Left kidney (tissue), 8 donors: Measurements from ENCODE around the gene BET1. TPM values are rescaled to one million over a fixed set of nuclear protein-coding genes. Genes with fewer than 3 reads are reported as not detected.
A peak's percentile ranks its signal among the peaks of the same experiment; 100 is the strongest.
"Not testable (repeated sequence)": the region's sequence is repeated elsewhere in the genome, so short reads cannot be mapped to it uniquely, and the experiment has no call there.

Source experiments
- DNase-seq: peaks from one replicate; pipeline ENCODE4 v3.0.0-alpha.2; 2013
- long read RNA-seq, 8 donors: transcript quantifications; one replicate each; lab custom pipeline, GENCODE V29; 2026
- polyA plus RNA-seq: library from polyadenylated mRNA; unstranded; fragments of 120-200 nt; gene quantifications from one replicate; pipeline ENCODE4 v1.2.1, GENCODE V29; 2013; ENCODE audit not compliant: insufficient read length

The BET1 gene, protein sequence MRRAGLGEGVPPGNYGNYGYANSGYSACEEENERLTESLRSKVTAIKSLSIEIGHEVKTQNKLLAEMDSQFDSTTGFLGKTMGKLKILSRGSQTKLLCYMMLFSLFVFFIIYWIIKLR
- 47.4 TPM for polyA plus RNA-seq
- long read RNA-seq, donor 1, transcript BET1-201 (4 exons, 1,504 nt) = major isoform, 30 of 40 reads
- long read RNA-seq, donor 1, transcript BET1-204 (3 exons, 601 nt) = minor isoform, 9 of 40 reads
- long read RNA-seq, donor 1, partial matches to known transcripts = 0 of 40 reads
- long read RNA-seq, donor 1, other reads (novel, unspliced or antisense) = 0 of 40 reads
- long read RNA-seq, donor 2, transcript BET1-201 (4 exons, 1,504 nt) = major isoform, 23 of 30 reads
- long read RNA-seq, donor 2, transcript BET1-204 (3 exons, 601 nt) = minor isoform, 6 of 30 reads
- long read RNA-seq, donor 2, partial matches to known transcripts = 0 of 30 reads
- long read RNA-seq, donor 2, other reads (novel, unspliced or antisense) = 0 of 30 reads
- long read RNA-seq, donor 3, transcript BET1-204 (3 exons, 601 nt) = minor isoform, 7 of 38 reads
- long read RNA-seq, donor 3, transcript BET1-201 (4 exons, 1,504 nt) = major isoform, 31 of 38 reads
- long read RNA-seq, donor 3, partial matches to known transcripts = 0 of 38 reads
- long read RNA-seq, donor 3, other reads (novel, unspliced or antisense) = 0 of 38 reads
- long read RNA-seq, donor 4, partial matches to known transcripts = 0 of 5 reads
- long read RNA-seq, donor 4, other reads (novel, unspliced or antisense) = 0 of 5 reads
- long read RNA-seq, donor 5, transcript BET1-204 (3 exons, 601 nt) = minor isoform, 11 of 80 reads
- long read RNA-seq, donor 5, transcript BET1-201 (4 exons, 1,504 nt) = major isoform, 68 of 80 reads
- long read RNA-seq, donor 5, partial matches to known transcripts = 0 of 80 reads
- long read RNA-seq, donor 5, other reads (novel, unspliced or antisense) = 0 of 80 reads
- long read RNA-seq, donor 6, transcript BET1-204 (3 exons, 601 nt) = minor isoform, 8 of 47 reads
- long read RNA-seq, donor 6, transcript BET1-201 (4 exons, 1,504 nt) = major isoform, 38 of 47 reads
- long read RNA-seq, donor 6, partial matches to known transcripts = 0 of 47 reads
- long read RNA-seq, donor 6, other reads (novel, unspliced or antisense) = 0 of 47 reads
- long read RNA-seq, donor 7, transcript BET1-201 (4 exons, 1,504 nt) = major isoform, 35 of 44 reads
- long read RNA-seq, donor 7, transcript BET1-204 (3 exons, 601 nt) = minor isoform, 9 of 44 reads
- long read RNA-seq, donor 7, partial matches to known transcripts = 0 of 44 reads
- long read RNA-seq, donor 7, other reads (novel, unspliced or antisense) = 0 of 44 reads
- long read RNA-seq, donor 8, transcript BET1-201 (4 exons, 1,504 nt) = major isoform, 16 of 19 reads
- long read RNA-seq, donor 8, partial matches to known transcripts = 0 of 19 reads
- long read RNA-seq, donor 8, other reads (novel, unspliced or antisense) = 0 of 19 reads

- peak; percentile 99 for DNase-seq
Measured at GRCh38 chr7:94004024-94004951, at the start of gene BET1. Gene BET1, minus strand, starts transcription at chr7:94004355. Its CDS starts 139 bp downstream, at chr7:94004216.

GRCh38 chr7:94053532-94053931, 49.4 kb upstream of the BET1 start:
- DNase-seq = no peak

DNA sequence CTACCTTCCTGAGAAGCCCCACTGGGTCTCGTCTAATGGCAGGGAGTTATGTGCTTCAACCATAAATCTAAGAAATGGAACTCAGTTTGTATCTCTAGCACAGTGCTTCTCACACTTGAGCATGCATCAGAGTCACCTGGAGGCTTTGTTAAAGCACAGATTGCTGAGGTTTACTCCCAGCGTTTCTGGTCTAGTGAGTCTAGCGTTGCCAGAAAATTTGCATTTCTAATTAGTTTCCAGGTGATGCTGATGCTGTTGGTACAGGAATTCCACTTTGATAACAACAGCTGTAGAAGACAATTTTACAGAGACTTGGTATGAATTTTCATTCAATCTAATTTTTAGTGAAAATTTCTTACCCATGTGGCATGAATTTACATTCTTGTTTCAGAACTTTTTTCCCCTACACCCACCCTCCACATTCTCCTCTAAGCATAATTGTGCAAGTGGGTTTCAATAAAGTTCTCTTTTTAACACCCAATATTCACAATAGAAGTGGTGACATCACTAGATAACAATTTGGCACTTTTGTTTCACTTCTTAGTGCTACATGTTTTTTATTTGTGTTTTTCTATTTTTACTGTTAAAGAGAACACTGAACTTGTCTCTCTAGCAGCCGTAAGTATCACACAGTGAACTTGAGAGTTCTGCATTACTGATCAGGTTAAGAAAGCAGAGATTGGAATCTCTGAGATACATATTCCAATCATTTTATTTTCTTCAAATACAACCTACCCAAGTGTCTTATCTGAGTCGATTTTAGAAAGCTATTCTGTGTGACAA, 48.4 kb upstream of the BET1 start:
- no peak for DNase-seq

- DNase-seq = no peak
Measured at GRCh38 chr7:94050046-94050445, 45.9 kb upstream of the BET1 start.

- no peak for DNase-seq
Measured at GRCh38 chr7:94049615-94050014, 45.5 kb upstream of the BET1 start.

DNA sequence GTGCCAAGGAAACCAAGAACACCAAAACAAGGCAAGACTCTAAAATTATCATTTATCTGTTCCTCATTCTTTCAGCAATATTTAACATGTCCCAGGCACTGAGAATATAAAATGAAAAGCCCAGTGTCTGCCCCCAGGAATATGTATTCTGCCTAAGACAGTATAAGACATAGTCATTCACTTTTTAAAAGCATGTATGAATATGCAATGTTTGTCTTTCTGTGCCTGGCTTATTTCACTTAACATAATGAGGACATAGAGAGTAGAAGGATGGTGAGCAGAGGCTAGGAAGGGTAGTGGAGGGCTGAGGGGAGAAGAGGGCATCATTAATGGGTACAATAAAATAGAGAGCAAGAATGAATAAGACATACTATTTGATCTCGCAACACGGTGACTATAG, 44.6 kb upstream of the BET1 start:
- no peak for DNase-seq

- no peak for DNase-seq
Measured at GRCh38 chr7:94047956-94048355, 43.8 kb upstream of the BET1 start.

DNA sequence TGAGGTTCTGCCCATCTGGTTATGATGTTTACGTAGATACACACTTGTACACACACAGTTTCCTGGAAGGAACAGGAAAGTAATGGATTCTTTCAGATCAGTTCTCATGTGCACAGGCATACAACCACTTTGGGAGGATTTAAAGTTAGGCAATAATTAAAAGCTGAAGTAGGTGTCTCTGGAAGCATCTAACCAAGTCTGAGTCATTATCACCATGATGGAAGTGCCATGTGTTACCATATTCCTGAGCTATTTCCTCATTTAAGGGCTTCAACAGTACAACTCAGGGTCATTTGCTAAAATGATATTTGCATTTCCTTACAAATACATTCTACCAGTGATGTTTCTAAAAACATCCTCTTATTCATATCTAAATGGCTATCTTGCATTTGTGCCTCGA, 41.4 kb upstream of the BET1 start:
- no peak for DNase-seq

- DNase-seq = no peak
Measured at GRCh38 chr7:94044806-94045205, 40.7 kb upstream of the BET1 start.

- no peak for DNase-seq
Measured at GRCh38 chr7:94043299-94043698, 39.1 kb upstream of the BET1 start.

- no peak for DNase-seq
Measured at GRCh38 chr7:94042381-94042780, 38.2 kb upstream of the BET1 start.

- DNase-seq = no peak
Measured at GRCh38 chr7:94041529-94041928, 37.4 kb upstream of the BET1 start.

- no peak for DNase-seq
Measured at GRCh38 chr7:94040254-94040653, 36.1 kb upstream of the BET1 start.

- no peak for DNase-seq
Measured at GRCh38 chr7:94039368-94040035, 35.3 kb upstream of the BET1 start.

GRCh38 chr7:94031865-94032264, 27.7 kb upstream of the BET1 start:
- no peak for DNase-seq

- DNase-seq = no peak
Measured at GRCh38 chr7:94030634-94031033, 26.5 kb upstream of the BET1 start.

DNA sequence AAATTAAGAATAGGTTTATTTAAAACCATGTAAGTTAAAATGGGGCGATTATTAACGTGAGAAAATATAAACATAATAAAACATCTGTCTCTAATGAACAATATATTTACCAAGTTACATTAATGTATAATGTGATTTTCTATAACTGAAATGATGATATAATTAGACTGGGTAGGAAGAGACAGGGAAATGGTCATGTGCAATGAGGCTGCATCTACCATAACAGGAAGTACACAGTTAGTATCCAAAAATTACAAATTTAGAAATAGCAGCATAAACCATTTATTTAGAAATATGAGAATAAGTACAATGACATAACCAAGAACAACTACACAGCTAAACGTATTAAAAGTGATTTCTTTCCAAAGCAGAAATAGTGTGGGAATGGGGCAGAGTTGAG, 25.8 kb upstream of the BET1 start:
- DNase-seq = no peak

GRCh38 chr7:94028768-94029167, 24.6 kb upstream of the BET1 start:
- no peak for DNase-seq

DNA sequence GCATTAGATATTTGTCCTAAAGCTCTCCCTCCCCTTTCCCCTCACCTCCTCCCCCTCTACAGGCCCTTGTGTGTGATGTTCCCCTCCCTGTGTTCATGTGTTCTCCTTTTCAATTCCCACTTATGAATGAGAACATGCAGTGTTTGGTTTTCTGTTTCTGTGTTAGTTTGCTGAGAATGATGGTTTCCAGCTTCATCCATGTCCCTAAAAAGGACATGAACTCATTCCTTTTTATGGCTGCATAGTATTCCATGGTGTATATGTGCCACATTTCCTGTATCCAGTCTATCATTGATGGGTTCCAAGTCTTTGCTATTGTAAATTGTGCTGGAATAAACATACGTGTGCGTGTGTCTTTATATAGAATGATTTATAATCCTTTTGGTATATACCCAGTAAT, 22.5 kb upstream of the BET1 start:
- not testable (repeated sequence) for DNase-seq
